ENCODE data around the gene SLFNL1.

- no peak for TF ChIP-seq EP300 (IDR thresholded peaks at IDR 0.05)
- no peak for TF ChIP-seq POLR2A (IDR thresholded peaks at IDR 0.05; ENCODE audit: low read depth)
These were observed 33.2 kb downstream of the SLFNL1 start for GRCh38 chr1:40988280-40988679.

Data from esophagus muscularis mucosa (tissue), 2 donors.